GM21786 (cell line): Measurements from ENCODE around the gene HLTF.

Experiments used
- ATAC-seq: cut with Tn5 transposase; IDR thresholded peaks from one replicate; pipeline ENCODE4 v1.9.1; 2021; ENCODE audit not compliant: unreplicated experiment

HLTF gene

DNA sequence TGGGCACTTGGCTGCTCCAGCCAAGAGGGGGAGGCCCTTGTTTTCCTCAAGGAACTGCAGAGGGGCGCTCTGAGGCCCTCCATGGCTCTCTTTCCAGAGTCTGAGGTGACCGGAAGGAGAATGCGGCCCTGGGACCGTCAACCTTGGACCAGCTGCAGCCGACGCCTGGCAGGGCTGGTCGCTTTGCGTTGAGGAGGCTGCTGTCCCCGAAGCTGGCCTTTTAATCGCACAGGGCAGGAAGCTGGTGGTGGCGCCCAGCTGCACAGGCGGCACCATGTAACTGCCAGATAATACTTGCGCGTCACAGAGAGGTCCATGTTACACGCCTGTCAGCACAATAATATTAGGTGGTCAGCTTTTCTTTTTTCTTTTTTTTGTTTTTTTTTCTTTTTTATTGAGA, 875 bp upstream of the HLTF start:
- no peak for ATAC-seq

- ATAC-seq: peak; percentile 28
These were observed 503 bp downstream of the HLTF start for GRCh38 chr3:149085828-149086231.

DNA sequence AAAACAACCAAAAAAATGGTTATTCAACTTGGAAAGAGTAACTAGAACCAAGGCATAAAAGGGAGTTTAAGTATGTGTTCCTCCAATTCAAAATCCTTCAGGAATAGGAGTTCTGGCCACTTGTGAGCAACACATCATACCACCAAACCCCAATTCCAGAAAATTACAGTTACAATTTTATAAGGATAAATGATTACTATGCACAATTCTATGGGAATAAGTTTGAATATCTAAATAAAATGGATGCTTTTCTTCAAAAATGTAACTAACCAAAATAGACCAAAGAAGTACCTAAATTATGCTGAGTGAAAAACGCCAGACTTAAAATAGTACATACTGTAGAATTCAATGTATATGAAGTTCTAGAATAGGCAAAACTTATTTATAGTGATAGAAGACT, 4.6 kb downstream of the HLTF start:
- no peak for ATAC-seq

GRCh38 chr3:149080699-149081091, 5.6 kb downstream of the HLTF start:
- ATAC-seq: no peak

GRCh38 chr3:149080011-149080698, 6.2 kb downstream of the HLTF start:
- no peak for ATAC-seq

DNA sequence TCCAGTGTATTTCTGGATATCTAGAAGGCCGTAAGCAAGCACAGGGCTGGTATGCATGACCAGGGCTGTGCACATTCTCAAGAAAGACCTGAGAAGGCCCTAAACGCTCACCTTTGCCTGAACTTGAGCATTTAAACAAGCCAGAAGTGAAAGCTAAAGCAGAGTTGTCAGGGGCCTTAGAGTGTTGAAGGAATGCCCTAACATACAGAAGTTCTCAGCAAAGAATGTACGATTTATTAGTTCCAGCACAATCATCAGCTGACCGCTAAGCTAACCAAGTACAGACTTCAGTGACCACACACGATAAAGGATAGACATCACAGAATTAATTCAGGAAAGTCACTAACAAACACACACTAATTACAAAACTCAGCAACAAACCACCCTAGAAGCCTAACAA, 8.7 kb downstream of the HLTF start:
- no peak for ATAC-seq

- no peak for ATAC-seq
These were observed 18.4 kb downstream of the HLTF start for GRCh38 chr3:149067883-149068282.

GRCh38 chr3:149061776-149062175, 24.6 kb downstream of the HLTF start:
- ATAC-seq: no peak

- ATAC-seq: peak; percentile 86
These were observed 27.7 kb downstream of the HLTF start for GRCh38 chr3:149058602-149059001.

GRCh38 chr3:149058198-149058597, 28.1 kb downstream of the HLTF start:
- ATAC-seq: no peak

GRCh38 chr3:149055575-149055974, 30.8 kb downstream of the HLTF start:
- ATAC-seq: no peak

DNA sequence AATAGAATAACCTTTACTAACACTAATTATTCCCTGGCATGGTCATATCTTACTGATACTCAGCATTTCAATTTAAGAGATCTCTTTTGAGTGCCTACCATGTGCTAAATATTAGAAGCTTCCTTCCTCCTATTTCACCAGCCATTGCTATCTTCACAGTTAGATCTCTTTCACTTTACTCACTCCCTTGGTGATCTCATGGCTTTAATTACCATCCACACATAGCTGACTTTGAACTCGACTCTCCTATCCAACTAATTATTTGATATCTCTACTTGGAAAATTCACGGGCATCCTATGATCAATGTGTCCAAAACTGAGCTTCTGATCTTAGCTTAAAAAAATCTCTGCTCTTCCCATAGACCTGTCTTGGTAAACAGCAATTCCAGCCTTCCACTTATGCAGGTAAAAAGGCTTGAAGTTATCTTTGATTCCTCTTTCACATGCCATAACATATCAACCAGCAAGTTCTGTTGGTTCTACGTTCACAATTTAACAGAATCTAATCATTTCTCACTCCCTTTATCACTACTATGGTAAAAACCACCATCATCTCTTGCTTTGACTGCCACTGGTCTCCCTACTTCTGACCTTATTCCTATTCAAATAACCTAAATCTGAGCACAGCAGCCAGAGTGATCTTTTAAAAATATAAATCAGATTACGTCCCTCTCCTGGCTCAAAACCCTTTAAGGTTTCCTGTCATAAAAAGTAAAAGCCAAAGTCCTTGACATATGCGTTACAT, 41.8 kb downstream of the HLTF start:
- no peak for ATAC-seq

DNA sequence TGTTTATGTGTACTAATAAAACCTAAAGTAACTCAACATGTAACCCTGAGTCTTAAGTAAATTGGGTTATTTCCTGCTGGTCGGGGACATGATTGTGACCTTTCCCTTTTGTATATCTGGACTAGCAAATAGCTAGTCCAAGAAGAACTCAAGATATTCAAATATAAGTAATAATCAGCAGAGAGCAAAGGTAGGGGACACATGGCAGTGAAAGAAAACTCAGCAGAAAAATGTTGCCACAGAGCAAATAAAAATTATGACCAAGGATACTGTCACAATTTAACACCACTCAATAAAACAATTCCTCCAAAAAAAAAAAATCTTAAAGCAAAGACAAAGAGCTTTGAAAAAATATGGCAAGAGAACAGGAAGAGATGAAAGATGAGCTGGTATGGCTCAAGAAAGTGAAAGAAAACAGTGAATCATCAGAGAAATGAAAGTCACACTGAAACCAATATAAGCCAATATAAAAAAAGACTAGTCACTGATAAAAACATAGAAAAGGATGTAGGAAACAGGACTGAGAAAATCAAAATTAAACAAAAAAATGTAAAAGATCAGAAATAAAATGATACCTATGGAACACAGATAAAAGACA, 43.4 kb downstream of the HLTF start:
- ATAC-seq: peak; percentile 95

DNA sequence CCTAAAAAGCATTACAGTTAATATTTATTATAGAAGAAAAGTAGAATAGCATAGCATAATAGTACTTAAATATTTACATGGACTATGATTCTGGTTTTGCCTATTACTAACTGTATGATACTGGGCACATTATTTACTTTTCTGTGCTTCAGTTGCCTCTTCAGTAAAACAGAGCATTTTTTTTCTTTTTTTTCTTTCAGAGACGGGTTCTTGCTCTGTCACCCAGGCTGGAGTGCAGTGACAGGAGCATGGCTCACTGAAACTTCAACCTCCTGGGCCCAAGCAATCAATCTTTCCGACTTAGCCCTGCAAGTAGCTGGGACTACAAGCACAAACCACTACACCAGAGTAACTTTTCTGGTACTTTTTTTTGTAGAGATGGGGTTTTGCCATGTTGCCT, 48.0 kb downstream of the HLTF start:
- no peak for ATAC-seq

GRCh38 chr3:149037684-149038083, 48.6 kb downstream of the HLTF start:
- ATAC-seq: no peak

DNA sequence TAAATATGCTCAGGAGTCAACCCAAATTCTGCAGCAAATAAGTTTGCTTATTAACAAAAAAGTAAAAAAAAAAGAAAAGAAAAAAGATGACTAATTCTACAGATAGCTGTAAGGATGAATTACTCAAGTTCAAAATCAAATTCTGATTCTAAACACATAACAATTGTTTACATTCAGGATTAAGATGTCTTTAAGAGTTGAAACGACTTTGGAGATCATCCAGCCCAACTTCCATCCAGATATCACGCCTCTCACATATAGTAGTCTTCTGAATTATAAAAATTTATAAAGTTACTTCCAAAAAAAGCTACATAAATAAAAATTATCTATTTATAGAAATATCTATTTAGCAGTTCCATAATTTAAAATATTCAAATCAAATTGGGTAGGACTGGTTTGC, 55.2 kb downstream of the HLTF start:
- ATAC-seq: no peak

GRCh38 chr3:149026718-149027117, 59.6 kb downstream of the HLTF start:
- ATAC-seq: no peak

DNA sequence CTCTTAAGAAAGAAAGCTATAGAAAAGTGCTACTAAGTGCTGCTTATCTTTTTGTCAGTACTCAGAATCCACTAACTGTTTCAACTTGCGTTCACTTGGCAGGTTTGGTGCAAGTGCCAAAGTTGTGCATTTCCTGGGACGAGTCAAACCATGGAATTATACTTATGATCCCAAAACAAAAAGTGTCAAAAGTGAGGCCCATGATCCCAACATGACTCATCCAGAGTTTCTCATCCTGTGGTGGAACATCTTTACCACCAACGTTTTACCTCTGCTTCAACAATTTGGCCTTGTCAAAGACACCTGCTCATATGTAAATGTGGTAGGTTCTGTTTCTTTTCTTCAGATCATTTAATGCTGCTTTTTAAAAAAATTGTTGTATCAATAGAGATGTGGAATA, 62.4 kb downstream of the HLTF start:
- no peak for ATAC-seq

DNA sequence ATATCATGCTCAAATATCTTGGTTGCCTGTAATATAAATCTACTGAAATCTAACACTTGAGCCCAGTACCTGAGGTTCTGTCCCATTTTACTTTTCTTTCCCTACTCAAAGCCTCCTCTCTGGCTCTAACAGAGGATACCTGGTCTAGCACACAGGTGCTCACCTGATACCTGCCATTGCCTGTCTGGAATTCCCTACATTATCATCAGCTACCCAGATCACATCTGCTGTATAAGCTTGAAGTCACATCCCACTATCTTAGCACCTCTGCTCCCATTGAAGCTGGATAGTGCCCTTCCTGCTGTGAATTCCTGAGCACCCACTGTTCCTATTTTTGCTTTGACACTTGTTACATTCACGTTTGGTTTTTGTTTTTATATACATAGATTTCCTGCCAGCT, 64.5 kb downstream of the HLTF start:
- no peak for ATAC-seq

DNA sequence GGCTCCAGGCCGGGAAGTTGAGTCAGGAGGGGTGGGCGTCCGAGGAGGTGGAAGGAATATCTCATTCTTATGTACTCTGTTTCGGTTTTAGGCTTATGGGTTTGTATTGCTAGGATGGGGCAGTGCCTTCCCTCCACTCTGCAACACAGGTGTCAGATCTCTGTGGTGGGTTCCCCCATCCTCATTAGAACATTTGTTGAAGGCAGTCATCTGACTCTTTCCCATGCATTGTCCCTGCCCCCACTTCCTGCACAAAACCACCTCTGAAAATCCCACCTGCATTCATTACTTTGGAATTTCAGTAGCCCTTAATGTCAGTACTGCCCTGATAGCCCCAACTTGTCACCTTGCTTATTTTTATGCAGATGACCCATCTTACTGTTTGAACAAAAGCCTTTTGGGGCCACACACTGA, 65.5 kb downstream of the HLTF start:
- ATAC-seq: no peak

GRCh38 chr3:149020196-149020838, 66.0 kb downstream of the HLTF start:
- ATAC-seq: no peak

- no peak for ATAC-seq
These were observed 66.8 kb downstream of the HLTF start for GRCh38 chr3:149019580-149019979.
